Mesenchymal stem cell (in vitro differentiated cells and primary cell): ENCODE results near the gene NPAS2.

ENCODE experiments used
- DNase-seq: peaks from one replicate; pipeline ENCODE4 v3.0.0-alpha.2; 2013
- H2AFZ ChIP-seq: one replicate; pipeline ENCODE4 v1.6.1; 2013; ENCODE audit warnings: low read depth, mild to moderate bottlenecking, control low read depth, inconsistent platforms, low read length, moderate library complexity
- H2AK5ac ChIP-seq: 2 replicates; pipeline ENCODE4 v1.6.1; 2013; ENCODE audit warnings: low read length, moderate library complexity, mild to moderate bottlenecking, inconsistent platforms; ENCODE audit not compliant: severe bottlenecking
- H2BK120ac ChIP-seq: one replicate; pipeline ENCODE4 v1.6.1; 2013; ENCODE audit warnings: low read depth, mild to moderate bottlenecking, inconsistent platforms, low read length, moderate library complexity
- H2BK12ac ChIP-seq, 2 experiments: one replicate each; pipeline ENCODE4 v1.6.1; 2013; ENCODE audit warnings: inconsistent platforms in 2 of 2, low read length in 2 of 2, mild to moderate bottlenecking in 2 of 2, moderate library complexity in 2 of 2, control low read depth in 1 of 2
- H2BK15ac ChIP-seq: one replicate; pipeline ENCODE4 v1.6.1; 2013; ENCODE audit warnings: mild to moderate bottlenecking, low read depth, inconsistent platforms; ENCODE audit not compliant: poor library complexity, severe bottlenecking
- H2BK5ac ChIP-seq: 2 replicates; pipeline ENCODE4 v1.6.1; 2013; ENCODE audit warnings: low read depth, mild to moderate bottlenecking, low read length, control low read depth, inconsistent platforms; ENCODE audit not compliant: poor library complexity, severe bottlenecking
- H3K14ac ChIP-seq, 2 experiments: one replicate each; pipeline ENCODE4 v1.6.1; 2013; ENCODE audit warnings: inconsistent platforms in 2 of 2, low read length in 2 of 2, control low read depth in 1 of 2, mild to moderate bottlenecking in 1 of 2, moderate library complexity in 1 of 2
- H3K18ac ChIP-seq, 2 experiments: one replicate each; pipeline ENCODE4 v1.6.1; 2013; ENCODE audit warnings: inconsistent platforms in 2 of 2, low read length in 2 of 2, control low read depth in 1 of 2, low read depth in 1 of 2, mild to moderate bottlenecking in 1 of 2
- H3K23ac ChIP-seq, 2 experiments: one replicate each; pipeline ENCODE4 v1.6.1; 2013; ENCODE audit warnings: inconsistent platforms in 2 of 2, low read length in 2 of 2, mild to moderate bottlenecking in 2 of 2, moderate library complexity in 2 of 2, control low read depth in 1 of 2
- H3K27ac ChIP-seq: 2 replicates; pipeline ENCODE4 v1.5.1; 2013; ENCODE audit warnings: mild to moderate bottlenecking, moderate library complexity, low read length, control low read depth, inconsistent platforms; ENCODE audit not compliant: poor library complexity, severe bottlenecking
- H3K27me3 ChIP-seq, 2 experiments: 2 replicates each; pipeline versions ENCODE4 v1.6.1 to v1.7.0; 2013; ENCODE audit warnings: low read length in 2 of 2, mild to moderate bottlenecking in 2 of 2, moderate library complexity in 2 of 2, control low read depth in 1 of 2, inconsistent platforms in 1 of 2; ENCODE audit not compliant: control insufficient read depth in 1 of 2, insufficient read depth in 1 of 2
- H3K36me3 ChIP-seq, 2 experiments: 2 replicates each; pipeline versions ENCODE4 v1.6.1 to v1.7.0; 2013; ENCODE audit warnings: low read length in 2 of 2, control low read depth in 1 of 2, inconsistent platforms in 1 of 2, low read depth in 1 of 2, mild to moderate bottlenecking in 1 of 2; ENCODE audit not compliant: insufficient read depth in 2 of 2, control insufficient read depth in 1 of 2
- H3K4ac ChIP-seq, 2 experiments: one replicate each; pipeline ENCODE4 v1.6.1; 2013; ENCODE audit warnings: inconsistent platforms in 2 of 2, low read length in 2 of 2, mild to moderate bottlenecking in 2 of 2, moderate library complexity in 2 of 2, control low read depth in 1 of 2, low read depth in 1 of 2
- H3K4me1 ChIP-seq: 2 replicates; pipeline ENCODE4 v1.6.1; 2013; ENCODE audit warnings: low read depth, low read length, control low read depth; ENCODE audit not compliant: control insufficient read depth, insufficient read depth
- H3K4me2 ChIP-seq: 2 replicates; pipeline ENCODE4 v1.6.1; 2013; ENCODE audit warnings: low read length, mild to moderate bottlenecking, inconsistent platforms; ENCODE audit not compliant: poor library complexity, severe bottlenecking
- H3K4me3 ChIP-seq, 2 experiments: 2 replicates each; pipeline versions ENCODE4 v1.5.1 to v1.7.0; 2013; ENCODE audit warnings: low read length in 2 of 2, mild to moderate bottlenecking in 2 of 2, control low read depth in 1 of 2, low read depth in 1 of 2; ENCODE audit not compliant: insufficient read depth in 1 of 2
- H3K79me1 ChIP-seq: replicated peaks from 2 replicates; pipeline ENCODE4 v1.6.1; 2013; ENCODE audit warnings: mild to moderate bottlenecking, control low read depth, low read length, inconsistent platforms; ENCODE audit not compliant: poor library complexity, severe bottlenecking
- H3K9ac ChIP-seq: 2 replicates; pipeline ENCODE4 v1.7.0; 2013; ENCODE audit warnings: mild to moderate bottlenecking, low read length, moderate library complexity
- H3K9me3 ChIP-seq: 2 replicates; pipeline ENCODE4 v1.7.0; 2013; ENCODE audit warnings: mild to moderate bottlenecking, low read length; ENCODE audit not compliant: control insufficient read depth
- H4K8ac ChIP-seq: one replicate; pipeline ENCODE4 v1.6.1; 2013; ENCODE audit warnings: inconsistent platforms, mild to moderate bottlenecking, low read length, moderate library complexity
- H4K91ac ChIP-seq: one replicate; pipeline ENCODE4 v1.6.1; 2013; ENCODE audit warnings: mild to moderate bottlenecking, low read length, inconsistent platforms
- WGBS: methylation state at CpG from one replicate; pipeline ENCODE4 v1.1.7; 2013; ENCODE audit warnings: mixed read lengths; 5-methylcytosine and 5-hydroxymethylcytosine counted together

Gene NPAS2

DNA sequence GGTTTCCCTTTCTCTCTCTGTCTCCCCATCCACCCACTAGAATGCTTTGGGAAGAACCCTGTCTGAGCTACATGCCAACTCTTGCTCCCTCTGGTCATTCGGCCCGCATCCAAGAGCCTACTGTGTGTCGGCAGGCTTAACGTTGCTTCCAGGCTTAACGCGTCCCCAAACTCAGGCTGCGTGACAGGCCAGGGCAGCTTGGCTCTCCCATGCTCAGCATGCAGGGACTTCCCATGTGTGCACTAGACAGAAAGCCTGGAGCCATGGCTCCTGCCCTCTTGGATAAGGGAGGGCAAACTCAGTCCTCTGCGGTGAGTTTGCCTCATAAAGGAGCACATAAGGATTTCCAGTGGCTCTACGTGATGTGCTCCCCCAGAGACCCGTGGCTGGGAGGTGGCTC lies 225.4 kb downstream of the NPAS2 start:
- H2BK5ac ChIP-seq = no peak overlapping the region
- H3K4ac ChIP-seq = no peak overlapping the region
- H3K9ac ChIP-seq = no peak overlapping the region
- peaks cover 6% of the 10 kb centered on the region for H3K4me1 ChIP-seq
- no peak overlapping the region for H2AK5ac ChIP-seq
- H3K4me2 ChIP-seq = no peak overlapping the region
- H2BK12ac ChIP-seq = no peak overlapping the region
- H4K8ac ChIP-seq = no peak overlapping the region
- H3K9me3 ChIP-seq = no peaks in the 10 kb centered on the region
- H3K36me3 ChIP-seq = peaks cover 0 to 18% of the 10 kb centered on the region in 2 experiments
- DNase-seq = no peak
- no peak overlapping the region for H2BK15ac ChIP-seq
- H3K14ac ChIP-seq = no peak overlapping the region
- H2BK120ac ChIP-seq = no peak overlapping the region
- no peak overlapping the region for H3K18ac ChIP-seq
- no peak overlapping the region for H3K4me3 ChIP-seq
- H3K23ac ChIP-seq = no peak overlapping the region
- no peak overlapping the region for H2AFZ ChIP-seq
- no peaks in the 10 kb centered on the region for H3K27me3 ChIP-seq
- H3K79me1 ChIP-seq = peaks cover 2% of the 10 kb centered on the region
- no peak overlapping the region for H3K27ac ChIP-seq
- H4K91ac ChIP-seq = no peak overlapping the region
- 94% methylated on average over 10 of the region's 10 CpGs for WGBS
